Measurements from ENCODE around the gene REG1A.

The REG1A gene

DNA sequence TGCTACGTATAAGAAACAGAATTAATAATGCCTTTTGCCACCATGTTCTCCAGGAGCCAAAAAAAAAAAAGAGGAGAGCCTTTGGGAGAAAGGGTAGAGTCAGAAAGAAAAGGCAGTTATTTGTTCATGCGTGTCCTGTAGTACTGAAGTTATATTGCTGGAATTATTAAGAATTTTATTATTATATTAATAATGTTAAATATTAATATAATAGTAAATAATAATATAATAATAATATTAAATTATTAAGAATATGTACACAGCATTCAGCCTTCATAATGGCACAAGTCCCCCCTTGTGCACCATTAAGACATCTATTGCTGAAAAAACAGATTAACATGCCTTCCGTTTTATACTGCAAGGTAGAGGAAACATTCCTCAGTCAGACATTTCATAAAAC, 8.1 kb downstream of the REG1A start:
- no peak for DNase-seq

DNA sequence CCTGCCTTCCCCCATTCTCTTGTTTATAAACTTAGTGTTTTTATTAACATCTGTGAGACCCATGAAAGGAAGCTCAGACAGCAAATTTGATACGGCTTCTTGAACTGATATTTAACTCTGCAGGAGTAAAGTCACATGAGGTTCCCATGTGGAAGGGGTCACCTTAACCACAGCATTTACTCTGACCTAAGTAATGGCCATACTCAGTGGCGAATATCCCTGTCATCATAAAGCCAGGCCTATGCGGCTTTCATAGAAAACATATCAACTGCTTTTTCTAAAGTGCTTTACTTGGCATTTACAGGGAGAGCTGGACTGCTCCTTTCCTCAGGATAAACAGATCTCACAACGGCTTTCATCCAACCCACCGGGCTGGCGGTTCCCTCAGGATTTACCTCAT, 9.0 kb downstream of the REG1A start:
- DNase-seq: no peak

DNA sequence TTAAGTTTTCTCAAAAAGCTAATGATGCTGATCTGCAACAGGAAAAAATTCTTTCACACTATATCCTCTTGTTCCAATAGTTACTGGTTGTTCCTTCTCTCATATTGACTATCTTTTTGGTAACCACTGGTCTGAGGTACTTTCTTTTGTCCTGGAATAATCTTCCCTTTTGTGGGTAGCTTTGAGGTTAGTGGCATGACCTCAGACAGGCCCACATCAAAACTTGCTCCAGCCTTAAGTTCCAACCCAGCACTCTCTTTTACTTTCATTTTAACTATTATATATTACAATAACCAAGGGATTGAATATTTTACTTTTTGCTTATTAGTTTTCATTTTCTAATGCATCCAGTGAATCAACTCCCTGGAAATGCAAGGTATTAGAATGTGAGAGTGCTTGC, 9.5 kb downstream of the REG1A start:
- no peak for DNase-seq

DNA sequence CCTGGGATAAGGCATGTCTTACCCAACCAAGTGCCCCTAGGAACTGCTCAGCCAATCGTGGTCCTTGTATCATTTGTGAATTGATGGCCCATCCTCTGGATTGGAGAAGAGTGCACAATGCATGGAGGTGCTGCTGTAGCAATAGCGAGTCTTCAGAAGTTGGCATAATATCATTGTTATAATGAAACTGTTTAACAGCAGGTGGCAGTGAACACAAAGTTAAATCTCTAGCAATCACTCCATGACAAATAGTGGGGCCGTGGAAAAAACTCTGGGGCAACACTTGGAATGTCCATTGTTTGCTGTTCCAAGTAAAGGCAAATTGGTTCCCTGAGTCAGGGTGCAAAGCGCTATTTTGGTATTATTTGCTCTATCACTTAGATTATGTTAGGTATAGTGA, 11.4 kb downstream of the REG1A start:
- no peak for DNase-seq

GRCh38 chr2:79138385-79138784, 18.1 kb downstream of the REG1A start:
- no peak for DNase-seq

DNA sequence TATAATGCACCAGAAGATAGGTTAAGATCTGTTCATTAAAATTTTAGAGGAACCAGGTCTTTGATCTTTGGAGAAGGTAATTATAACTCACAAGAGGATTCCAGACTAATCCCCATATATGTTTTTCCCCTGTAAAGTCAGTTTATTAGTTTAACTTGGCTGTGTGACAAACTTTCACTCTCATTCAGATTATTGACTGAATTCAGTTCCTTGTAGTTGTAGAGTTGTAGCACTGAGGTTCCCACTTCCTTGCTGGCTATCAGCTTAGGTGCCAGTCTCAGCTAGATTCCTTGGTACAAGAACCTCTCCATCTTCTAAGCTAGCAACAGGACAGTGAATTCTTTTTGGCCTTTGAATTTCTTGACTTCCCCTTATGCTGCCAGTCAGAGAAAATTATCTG, 19.1 kb downstream of the REG1A start:
- no peak for DNase-seq

- no peak for DNase-seq
These were observed 35.7 kb downstream of the REG1A start for GRCh38 chr2:79155826-79156476.

DNA sequence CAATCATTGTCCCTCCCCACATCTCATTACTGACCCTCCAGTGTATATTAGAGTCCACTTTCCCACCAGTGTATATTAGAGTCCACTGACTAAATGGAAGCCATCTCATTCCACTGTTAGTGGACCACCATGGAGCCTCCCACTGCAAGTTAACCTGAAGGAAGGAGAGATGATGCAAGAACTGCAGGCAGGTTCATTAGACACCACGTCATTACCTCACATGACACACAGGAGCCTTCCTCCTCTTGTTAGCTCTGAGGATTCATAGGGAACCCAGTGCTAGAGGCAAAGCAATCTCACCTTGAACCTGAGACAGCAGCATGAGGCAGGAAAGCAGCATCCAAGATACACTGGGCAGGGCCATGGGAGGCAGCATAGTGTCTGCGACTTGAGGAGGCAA, 38.7 kb downstream of the REG1A start:
- no peak for DNase-seq

- no peak for DNase-seq
These were observed 39.4 kb downstream of the REG1A start, which contains the start of gene REG3A for GRCh38 chr2:79159653-79160052. TSS of gene REG3A (minus strand) at chr2:79159753. CDS start at chr2:79159405, 348 bp downstream.

DNA sequence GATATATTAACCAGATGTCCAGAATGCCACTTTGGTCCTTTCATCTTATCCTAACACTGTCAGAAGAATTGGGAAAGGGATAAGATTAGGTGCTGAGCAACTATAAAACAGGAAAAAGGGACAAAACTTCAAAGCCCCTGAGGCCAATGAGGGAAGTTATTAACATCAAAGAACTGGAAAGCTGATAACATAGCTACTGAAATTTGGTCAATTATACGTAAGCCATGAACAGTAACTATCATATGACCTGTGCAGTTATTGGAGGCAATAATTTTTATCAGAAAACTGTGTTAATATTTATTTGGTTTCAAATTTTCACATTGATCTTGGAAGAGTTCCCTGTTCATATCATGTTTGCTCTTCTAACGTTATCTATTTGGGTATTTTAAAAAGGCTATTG, 41.8 kb downstream of the REG1A start:
- DNase-seq: no peak

DNA sequence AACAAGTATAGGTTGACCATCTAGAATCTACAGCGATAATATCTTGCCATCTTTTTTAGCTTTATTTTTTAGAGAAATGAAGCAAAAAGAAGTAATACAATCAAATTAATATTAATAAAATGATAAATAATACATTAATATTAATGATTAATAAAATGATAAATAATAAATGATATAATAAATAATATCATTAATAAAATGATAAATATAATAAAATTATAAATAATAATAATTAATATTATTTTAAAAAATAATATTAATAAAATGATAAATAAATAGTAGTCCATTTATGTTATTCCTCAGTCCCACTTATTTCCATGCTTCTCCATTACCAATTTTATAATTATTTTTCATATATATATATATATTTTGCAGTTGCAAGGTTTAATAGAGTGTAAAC, 42.5 kb downstream of the REG1A start:
- DNase-seq: no peak

DNA sequence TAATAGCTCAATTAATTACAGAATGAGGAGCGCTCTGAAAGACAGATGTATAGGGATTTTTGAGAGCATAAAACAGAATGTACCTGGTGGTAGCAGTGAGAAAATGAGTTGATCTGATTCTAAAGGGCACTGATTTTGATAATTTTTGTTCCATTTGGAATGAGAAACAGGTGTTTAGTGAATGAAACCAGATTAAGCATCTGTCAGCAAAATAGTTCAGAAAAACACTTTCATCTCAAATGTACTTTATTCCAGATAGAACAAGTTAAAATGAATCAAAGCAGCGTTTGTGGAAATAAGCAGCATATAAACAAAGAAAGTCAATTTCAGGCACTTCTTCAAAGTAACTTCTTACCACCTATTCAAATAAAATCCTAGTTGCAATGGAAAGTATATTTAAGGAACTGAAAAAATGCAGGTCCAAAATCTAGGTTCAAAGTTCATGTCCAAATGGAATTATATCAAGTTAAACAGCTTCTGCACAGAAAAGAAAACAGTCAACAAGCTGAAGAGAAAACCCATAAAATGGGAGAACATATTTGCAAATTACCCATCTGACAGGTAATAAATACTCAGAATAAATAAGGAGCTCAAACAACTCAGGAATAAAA, 51.2 kb downstream of the REG1A start:
- no peak for DNase-seq
